Panc1 (cell line): ENCODE measurements around the gene TMEM151B.

ENCODE experiments used
- CTCF ChIP-seq: fragments of 450-650 bp; IDR thresholded peaks from 2 replicates; pipeline ENCODE4 v1.5.1; 2017; ENCODE audit warnings: mild to moderate bottlenecking
- TCF7L2 ChIP-seq: IDR thresholded peaks from 2 replicates; pipeline ENCODE4 v1.6.1; 2011; ENCODE audit warnings: mild to moderate bottlenecking, low read depth, low read length, inconsistent platforms

GRCh38 chr6:44352259-44352658 lies 82.0 kb downstream of the TMEM151B start:
- TF ChIP-seq CTCF (no peak), TCF7L2 (no peak)
